GM21367 (cell line): ENCODE results near the gene C2CD2.

Source experiments
- ATAC-seq: cut with Tn5 transposase; IDR thresholded peaks from one replicate; pipeline ENCODE4 v1.9.1; 2021; ENCODE audit not compliant: unreplicated experiment

The C2CD2 gene

GRCh38 chr21:41914965-41915364, 38.9 kb downstream of the C2CD2 start:
- no peak for ATAC-seq

- ATAC-seq, result no peak
Measured at GRCh38 chr21:41914358-41914757, 39.5 kb downstream of the C2CD2 start.

GRCh38 chr21:41913230-41913629, 40.6 kb downstream of the C2CD2 start:
- no peak for ATAC-seq

GRCh38 chr21:41908829-41909228, 45.0 kb downstream of the C2CD2 start:
- no peak for ATAC-seq

- no peak for ATAC-seq
Measured at GRCh38 chr21:41907496-41908258, 46.1 kb downstream of the C2CD2 start.

GRCh38 chr21:41906770-41907169, 47.0 kb downstream of the C2CD2 start:
- ATAC-seq, result no peak

GRCh38 chr21:41903559-41904351, 50.1 kb downstream of the C2CD2 start:
- no peak for ATAC-seq

- no peak for ATAC-seq
Measured at GRCh38 chr21:41902946-41903345, 50.9 kb downstream of the C2CD2 start.

GRCh38 chr21:41901782-41902181, 52.0 kb downstream of the C2CD2 start:
- no peak for ATAC-seq

- no peak for ATAC-seq
Measured at GRCh38 chr21:41901099-41901498, 52.7 kb downstream of the C2CD2 start.

GRCh38 chr21:41900401-41900800, 53.4 kb downstream of the C2CD2 start:
- no peak for ATAC-seq

- ATAC-seq, result no peak
Measured at GRCh38 chr21:41899426-41900202, 54.2 kb downstream of the C2CD2 start.

GRCh38 chr21:41898998-41899397, 54.8 kb downstream of the C2CD2 start:
- ATAC-seq, result no peak

GRCh38 chr21:41897700-41898099, 56.1 kb downstream of the C2CD2 start:
- no peak for ATAC-seq

GRCh38 chr21:41897047-41897669, 56.7 kb downstream of the C2CD2 start:
- no peak for ATAC-seq

- ATAC-seq, result no peak
Measured at GRCh38 chr21:41895643-41896493, 58.0 kb downstream of the C2CD2 start.

- ATAC-seq, result no peak
Measured at GRCh38 chr21:41894922-41895557, 58.8 kb downstream of the C2CD2 start.

- ATAC-seq, result no peak
Measured at GRCh38 chr21:41894511-41894910, 59.3 kb downstream of the C2CD2 start.

GRCh38 chr21:41892726-41893125, 61.1 kb downstream of the C2CD2 start:
- no peak for ATAC-seq

GRCh38 chr21:41891132-41891531, 62.7 kb downstream of the C2CD2 start:
- ATAC-seq, result no peak
